ENCODE results near the gene ADAMTSL1. TPM values are rescaled to one million over a fixed set of nuclear protein-coding genes. Genes with fewer than 3 reads are reported as not detected.

The ADAMTSL1 gene
- total RNA-seq, 1 donor = 0.10 TPM

- no peaks in the 10 kb centered on the region for H3K27me3 ChIP-seq (ENCODE audit: insufficient read depth, low read length)
- no peaks in the 10 kb centered on the region for H3K9me3 ChIP-seq (ENCODE audit: low read depth, low read length)
- H3K4me1 ChIP-seq (ENCODE audit: insufficient read depth, low read length) = no peaks in the 10 kb centered on the region
- H3K4me3 ChIP-seq (ENCODE audit: low read length) = no peak overlapping the region
Observed at GRCh38 chr9:18683851-18684250, 209.9 kb downstream of the ADAMTSL1 start.

DNA sequence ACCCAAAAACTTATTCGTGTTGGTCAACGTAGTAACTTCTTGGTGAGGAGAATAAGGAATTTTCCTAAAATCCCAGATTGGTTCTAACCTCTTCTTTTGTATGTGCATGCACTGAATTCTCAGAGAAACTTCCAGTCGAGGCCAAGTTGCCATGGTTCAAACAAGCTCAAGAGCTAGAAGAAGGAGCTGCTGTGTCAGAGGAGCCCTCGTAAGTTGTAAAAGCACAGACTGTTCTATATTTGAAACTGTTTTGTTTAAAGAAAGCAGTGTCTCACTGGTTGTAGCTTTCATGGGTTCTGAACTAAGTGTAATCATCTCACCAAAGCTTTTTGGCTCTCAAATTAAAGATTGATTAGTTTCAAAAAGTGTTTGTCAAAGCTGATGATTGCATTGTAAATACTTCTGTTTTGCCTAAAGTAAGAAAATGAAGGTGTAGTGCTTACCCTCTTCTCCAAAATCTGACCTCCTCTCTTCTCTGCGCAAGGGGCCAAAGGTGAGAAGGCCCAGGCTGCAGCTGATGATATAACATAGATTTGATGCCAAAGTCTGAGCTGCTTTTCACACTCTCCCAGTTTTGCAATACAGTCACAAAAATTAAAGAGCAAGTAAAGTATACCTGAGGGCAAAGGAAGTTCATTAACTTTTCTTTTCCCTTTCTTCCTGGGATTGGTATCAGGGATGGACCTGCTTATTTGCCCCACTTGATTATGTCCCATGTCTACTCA lies 210.8 kb downstream of the ADAMTSL1 start:
- H3K4me1 ChIP-seq (ENCODE audit: insufficient read depth, low read length) = no peaks in the 10 kb centered on the region
- H3K4me3 ChIP-seq (ENCODE audit: low read length) = no peak overlapping the region
- H3K27me3 ChIP-seq (ENCODE audit: insufficient read depth, low read length) = no peaks in the 10 kb centered on the region
- no peaks in the 10 kb centered on the region for H3K9me3 ChIP-seq (ENCODE audit: low read depth, low read length)

DNA sequence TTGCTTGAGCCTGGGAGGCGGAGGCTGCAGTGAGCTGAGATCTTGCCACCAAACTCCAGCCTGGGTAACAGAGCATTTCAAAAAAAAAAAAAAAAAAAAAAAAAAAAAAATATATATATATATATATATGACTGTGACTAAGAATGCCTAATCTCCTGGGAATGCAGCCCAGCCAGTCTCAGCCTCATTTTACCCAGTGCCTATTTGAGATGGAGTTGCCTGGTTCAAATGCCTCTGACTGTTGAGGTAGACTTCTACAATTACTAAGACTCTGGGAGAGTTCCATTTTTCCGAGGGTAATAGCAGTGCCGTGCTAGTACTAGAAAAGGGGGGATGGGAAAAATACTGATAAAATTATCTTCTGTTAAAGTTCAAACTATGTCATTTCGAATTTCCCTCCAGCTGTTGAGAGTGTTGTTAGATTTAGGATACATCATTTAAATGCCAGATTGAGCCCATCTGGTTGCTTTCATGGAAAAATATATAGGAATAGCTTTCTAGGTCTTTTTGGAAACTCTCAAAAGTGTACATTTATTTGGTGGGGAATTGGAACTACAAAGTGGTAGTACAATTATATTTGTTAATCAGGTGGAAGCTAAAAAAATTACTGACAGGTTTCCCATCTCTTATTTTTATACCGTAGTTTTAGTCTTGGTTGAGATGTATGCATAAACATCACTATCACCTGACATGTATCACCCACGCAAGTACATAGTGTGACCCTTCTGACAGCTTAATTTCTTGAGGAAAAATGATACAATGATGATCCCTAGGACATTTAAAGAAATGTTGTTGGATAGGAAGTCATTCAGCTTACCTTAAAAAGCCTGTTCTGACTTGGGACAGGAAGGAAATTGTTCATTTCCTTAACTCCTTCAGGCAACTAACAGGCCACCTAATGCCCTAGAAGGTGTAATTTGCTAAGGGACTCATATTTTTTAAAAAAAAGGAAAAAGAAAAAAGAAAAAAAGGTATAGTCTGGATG lies 214.9 kb downstream of the ADAMTSL1 start:
- Histone ChIP-seq H3K9me3 (ENCODE audit: low read depth, low read length) (no peaks in the 10 kb centered on the region), H3K27me3 (ENCODE audit: insufficient read depth, low read length) (no peaks in the 10 kb centered on the region), H3K4me1 (ENCODE audit: insufficient read depth, low read length) (no peaks in the 10 kb centered on the region), H3K4me3 (ENCODE audit: low read length) (no peak overlapping the region)

DNA sequence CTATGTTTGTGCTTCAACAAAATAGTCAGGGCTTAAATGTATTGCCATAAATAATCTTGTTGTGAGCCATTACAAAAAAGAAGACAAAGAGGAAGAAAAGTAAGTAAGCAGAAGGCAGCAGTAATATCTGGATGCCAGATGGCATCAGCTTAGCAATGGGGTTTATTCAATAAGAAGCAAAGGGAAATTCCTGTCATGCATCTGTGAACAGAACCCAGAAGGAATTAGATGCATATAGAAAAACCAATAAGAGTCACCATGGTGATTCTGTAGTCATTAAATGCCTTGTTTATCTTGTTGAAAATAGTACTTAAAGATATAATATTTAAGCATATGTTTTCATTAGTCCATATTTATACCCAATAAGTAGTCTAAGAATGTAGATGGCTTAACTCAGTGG lies 216.0 kb downstream of the ADAMTSL1 start:
- Histone ChIP-seq H3K27me3 (ENCODE audit: insufficient read depth, low read length) (no peaks in the 10 kb centered on the region), H3K4me3 (ENCODE audit: low read length) (no peak overlapping the region)

GRCh38 chr9:18692268-18692667 lies 218.3 kb downstream of the ADAMTSL1 start:
- Histone ChIP-seq H3K4me1 (ENCODE audit: insufficient read depth, low read length) (no peaks in the 10 kb centered on the region), H3K27me3 (ENCODE audit: insufficient read depth, low read length) (no peaks in the 10 kb centered on the region), H3K4me3 (ENCODE audit: low read length) (no peak overlapping the region), H3K9me3 (ENCODE audit: low read depth, low read length) (peaks cover 5% of the 10 kb centered on the region)

More for the DNA sequence above, 216.0 kb downstream of the ADAMTSL1 start:
- H3K4me1 ChIP-seq (ENCODE audit: insufficient read depth, low read length) = no peaks in the 10 kb centered on the region
- H3K9me3 ChIP-seq (ENCODE audit: low read depth, low read length) = no peaks in the 10 kb centered on the region

- Histone ChIP-seq H3K27me3 (ENCODE audit: insufficient read depth, low read length) (no peaks in the 10 kb centered on the region), H3K9me3 (ENCODE audit: low read depth, low read length) (peaks cover 5% of the 10 kb centered on the region), H3K4me1 (ENCODE audit: insufficient read depth, low read length) (no peaks in the 10 kb centered on the region), H3K4me3 (ENCODE audit: low read length) (no peak overlapping the region)
Observed at GRCh38 chr9:18692962-18693361, 219.0 kb downstream of the ADAMTSL1 start.

DNA sequence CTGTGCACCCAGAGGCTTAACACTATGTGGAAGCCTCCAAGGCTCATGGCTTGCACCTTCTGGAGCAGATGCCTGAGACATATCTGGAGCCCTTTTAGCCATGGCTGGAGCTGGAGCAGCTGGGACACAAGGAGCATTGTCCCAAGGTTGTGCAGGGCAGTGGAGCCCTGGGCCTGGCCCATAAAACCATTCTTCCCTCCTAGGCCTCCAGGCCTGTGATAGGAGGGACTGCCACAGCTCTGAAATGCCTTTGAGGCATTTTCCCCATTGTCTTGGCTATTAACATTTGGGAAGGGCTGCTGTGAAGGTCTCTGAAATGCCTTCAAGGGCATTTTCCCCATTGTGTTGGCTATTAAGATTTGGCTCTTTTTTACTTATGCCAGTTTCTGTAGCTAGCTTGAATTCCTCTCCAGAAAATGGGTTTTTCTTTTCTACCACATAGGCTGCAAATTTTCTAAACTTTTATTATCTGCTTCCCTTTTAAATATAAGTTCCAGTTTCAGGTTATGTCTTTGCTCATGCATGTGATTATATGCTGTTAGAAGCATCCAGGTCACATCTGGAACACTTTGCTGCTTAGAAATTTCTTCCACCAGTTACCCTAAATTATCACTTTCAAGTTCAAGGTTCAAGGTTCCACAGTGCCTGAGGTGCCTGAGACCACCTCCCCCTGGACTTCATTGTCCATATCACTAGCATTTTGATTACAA lies 221.2 kb downstream of the ADAMTSL1 start:
- H3K4me1 ChIP-seq (ENCODE audit: insufficient read depth, low read length) = no peaks in the 10 kb centered on the region
- H3K9me3 ChIP-seq (ENCODE audit: low read depth, low read length) = peaks cover 5% of the 10 kb centered on the region
- no peak overlapping the region for H3K4me3 ChIP-seq (ENCODE audit: low read length)
- H3K27me3 ChIP-seq (ENCODE audit: insufficient read depth, low read length) = no peaks in the 10 kb centered on the region

- Histone ChIP-seq H3K4me1 (ENCODE audit: insufficient read depth, low read length) (no peaks in the 10 kb centered on the region), H3K9me3 (ENCODE audit: low read depth, low read length) (peaks cover 5% of the 10 kb centered on the region), H3K27me3 (ENCODE audit: insufficient read depth, low read length) (no peaks in the 10 kb centered on the region)
Observed at GRCh38 chr9:18698992-18699391, 225.0 kb downstream of the ADAMTSL1 start.

DNA sequence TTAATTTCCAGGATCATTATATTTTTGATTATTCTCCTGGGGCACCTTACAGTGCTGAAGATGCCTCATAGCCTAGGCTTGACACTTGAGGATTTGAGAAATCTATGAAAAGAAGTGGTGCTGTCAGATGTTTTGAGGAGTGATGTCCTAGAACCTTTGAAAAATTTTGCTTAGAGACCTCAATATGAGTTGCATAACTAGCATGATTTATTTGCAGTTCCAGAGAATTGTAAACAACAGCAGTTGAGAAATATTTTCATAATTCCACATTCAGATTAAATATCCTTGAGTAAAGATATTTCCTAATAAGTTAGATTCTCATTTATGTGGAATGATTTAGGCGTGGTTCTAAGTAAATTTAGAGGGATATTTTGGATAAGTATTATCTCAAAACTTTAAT lies 225.8 kb downstream of the ADAMTSL1 start:
- Histone ChIP-seq H3K4me3 (ENCODE audit: low read length) (no peak overlapping the region), H3K4me1 (ENCODE audit: insufficient read depth, low read length) (no peaks in the 10 kb centered on the region), H3K9me3 (ENCODE audit: low read depth, low read length) (peaks cover 5% of the 10 kb centered on the region), H3K27me3 (ENCODE audit: insufficient read depth, low read length) (no peaks in the 10 kb centered on the region)

More at GRCh38 chr9:18698992-18699391, 225.0 kb downstream of the ADAMTSL1 start:
- H3K4me3 ChIP-seq (ENCODE audit: low read length) = no peak overlapping the region

GRCh38 chr9:18700714-18701113 lies 226.8 kb downstream of the ADAMTSL1 start:
- H3K4me3 ChIP-seq (ENCODE audit: low read length) = no peak overlapping the region
- no peaks in the 10 kb centered on the region for H3K27me3 ChIP-seq (ENCODE audit: insufficient read depth, low read length)
- no peaks in the 10 kb centered on the region for H3K4me1 ChIP-seq (ENCODE audit: insufficient read depth, low read length)

GRCh38 chr9:18703151-18703900 lies 229.4 kb downstream of the ADAMTSL1 start:
- Histone ChIP-seq H3K4me1 (ENCODE audit: insufficient read depth, low read length) (no peaks in the 10 kb centered on the region), H3K9me3 (ENCODE audit: low read depth, low read length) (no peaks in the 10 kb centered on the region), H3K4me3 (ENCODE audit: low read length) (no peak overlapping the region)

More at GRCh38 chr9:18700714-18701113, 226.8 kb downstream of the ADAMTSL1 start:
- no peaks in the 10 kb centered on the region for H3K9me3 ChIP-seq (ENCODE audit: low read depth, low read length)

GRCh38 chr9:18703901-18704379 lies 230.0 kb downstream of the ADAMTSL1 start:
- Histone ChIP-seq H3K4me1 (ENCODE audit: insufficient read depth, low read length) (no peaks in the 10 kb centered on the region), H3K27me3 (ENCODE audit: insufficient read depth, low read length) (no peaks in the 10 kb centered on the region), H3K4me3 (ENCODE audit: low read length) (no peak overlapping the region), H3K9me3 (ENCODE audit: low read depth, low read length) (no peaks in the 10 kb centered on the region)

More at GRCh38 chr9:18703151-18703900, 229.4 kb downstream of the ADAMTSL1 start:
- H3K27me3 ChIP-seq (ENCODE audit: insufficient read depth, low read length) = no peaks in the 10 kb centered on the region

- H3K4me3 ChIP-seq (ENCODE audit: low read length) = no peak overlapping the region
- H3K27me3 ChIP-seq (ENCODE audit: insufficient read depth, low read length) = no peaks in the 10 kb centered on the region
- H3K4me1 ChIP-seq (ENCODE audit: insufficient read depth, low read length) = no peaks in the 10 kb centered on the region
- no peaks in the 10 kb centered on the region for H3K9me3 ChIP-seq (ENCODE audit: low read depth, low read length)
Observed at GRCh38 chr9:18705796-18706392, 231.9 kb downstream of the ADAMTSL1 start.

DNA sequence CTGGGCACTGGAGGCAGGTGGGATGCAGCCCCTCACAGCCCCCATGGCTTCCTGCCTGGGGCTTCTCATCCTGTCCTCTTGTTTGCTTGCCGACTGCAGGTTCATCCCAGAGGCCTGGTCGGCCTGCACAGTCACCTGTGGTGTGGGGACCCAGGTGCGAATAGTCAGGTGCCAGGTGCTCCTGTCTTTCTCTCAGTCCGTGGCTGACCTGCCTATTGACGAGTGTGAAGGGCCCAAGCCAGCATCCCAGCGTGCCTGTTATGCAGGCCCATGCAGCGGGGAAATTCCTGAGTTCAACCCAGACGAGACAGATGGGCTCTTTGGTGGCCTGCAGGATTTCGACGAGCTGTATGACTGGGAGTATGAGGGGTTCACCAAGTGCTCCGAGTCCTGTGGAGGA lies 232.7 kb downstream of the ADAMTSL1 start:
- no peak overlapping the region for H3K4me3 ChIP-seq (ENCODE audit: low read length)
- no peaks in the 10 kb centered on the region for H3K4me1 ChIP-seq (ENCODE audit: insufficient read depth, low read length)
- H3K27me3 ChIP-seq (ENCODE audit: insufficient read depth, low read length) = no peaks in the 10 kb centered on the region
- H3K9me3 ChIP-seq (ENCODE audit: low read depth, low read length) = no peaks in the 10 kb centered on the region

Measured in mononuclear cell (primary cell).